Lower leg skin (tissue), 4 donors: Measurements from ENCODE around the gene PIGR. TPM values are rescaled to one million over a fixed set of nuclear protein-coding genes. Genes with fewer than 3 reads are reported as not detected.

Experiments used
- DNase-seq, 2 donors: peaks; one replicate each; pipeline ENCODE4 v3.0.0-alpha.2; 2019; ENCODE audit warnings: low spot score in 2 of 2
- H3K4me3 ChIP-seq: fragments of 200-600 bp; sonication (generic); 2 replicates; pipeline ENCODE4 v1.5.1; 2017; ENCODE audit warnings: mild to moderate bottlenecking, low read depth; ENCODE audit not compliant: poor library complexity, severe bottlenecking
- POLR2A ChIP-seq, 2 donors: fragments of 450-650 bp; IDR thresholded peaks; one replicate each; pipeline ENCODE4 v1.6.1; 2016 to 2017; ENCODE audit warnings: antibody characterized with exemption in 2 of 2, mild to moderate bottlenecking in 1 of 2, moderate library complexity in 1 of 2
- WGBS, 2 donors: methylation state at CpG; one replicate each; pipeline ENCODE4 v1.1.5; 2018; 5-methylcytosine and 5-hydroxymethylcytosine counted together
- intact Hi-C: fragments of 100-400 bp; cut with DNase I; formaldehyde crosslinking; loops from one replicate; pipeline ENCODE4 v1.15.0; 2023; ENCODE audit warnings: low total_unique reads
- total RNA-seq, 4 donors: library from RNA; depleted of rRNA; stranded (reverse); fragments of >200 nt; gene quantifications; one replicate each; pipeline ENCODE4 v1.1.0, GENCODE V29; 2016
- TF ChIP-seq, protein P1 (sequence below), 3 donors: fragments of 450-650 bp; IDR thresholded peaks; one replicate each; pipeline ENCODE4 v1.5.1; 2016; ENCODE audit warnings: antibody characterized with exemption in 3 of 3, mild to moderate bottlenecking in 3 of 3, moderate library complexity in 2 of 3

The PIGR gene
- total RNA-seq, 4 donors from 2014 or later, result 0.55 to 4.7 (median 2.0) TPM; not detected in 1

- no peak overlapping the region for H3K4me3 ChIP-seq
- intact Hi-C loops, result no loop called here
- TF ChIP-seq, protein P1, sequence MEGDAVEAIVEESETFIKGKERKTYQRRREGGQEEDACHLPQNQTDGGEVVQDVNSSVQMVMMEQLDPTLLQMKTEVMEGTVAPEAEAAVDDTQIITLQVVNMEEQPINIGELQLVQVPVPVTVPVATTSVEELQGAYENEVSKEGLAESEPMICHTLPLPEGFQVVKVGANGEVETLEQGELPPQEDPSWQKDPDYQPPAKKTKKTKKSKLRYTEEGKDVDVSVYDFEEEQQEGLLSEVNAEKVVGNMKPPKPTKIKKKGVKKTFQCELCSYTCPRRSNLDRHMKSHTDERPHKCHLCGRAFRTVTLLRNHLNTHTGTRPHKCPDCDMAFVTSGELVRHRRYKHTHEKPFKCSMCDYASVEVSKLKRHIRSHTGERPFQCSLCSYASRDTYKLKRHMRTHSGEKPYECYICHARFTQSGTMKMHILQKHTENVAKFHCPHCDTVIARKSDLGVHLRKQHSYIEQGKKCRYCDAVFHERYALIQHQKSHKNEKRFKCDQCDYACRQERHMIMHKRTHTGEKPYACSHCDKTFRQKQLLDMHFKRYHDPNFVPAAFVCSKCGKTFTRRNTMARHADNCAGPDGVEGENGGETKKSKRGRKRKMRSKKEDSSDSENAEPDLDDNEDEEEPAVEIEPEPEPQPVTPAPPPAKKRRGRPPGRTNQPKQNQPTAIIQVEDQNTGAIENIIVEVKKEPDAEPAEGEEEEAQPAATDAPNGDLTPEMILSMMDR (IDR thresholded peaks at IDR 0.05), result no peak
- TF ChIP-seq POLR2A (IDR thresholded peaks at IDR 0.05), result no peak
- 75 to 100% methylated on average over 1 of the region's 1 CpG for WGBS, 2 donors
- no peak for DNase-seq
These were observed 17.5 kb upstream of the PIGR start for GRCh38 chr1:206963740-206964139.

DNA sequence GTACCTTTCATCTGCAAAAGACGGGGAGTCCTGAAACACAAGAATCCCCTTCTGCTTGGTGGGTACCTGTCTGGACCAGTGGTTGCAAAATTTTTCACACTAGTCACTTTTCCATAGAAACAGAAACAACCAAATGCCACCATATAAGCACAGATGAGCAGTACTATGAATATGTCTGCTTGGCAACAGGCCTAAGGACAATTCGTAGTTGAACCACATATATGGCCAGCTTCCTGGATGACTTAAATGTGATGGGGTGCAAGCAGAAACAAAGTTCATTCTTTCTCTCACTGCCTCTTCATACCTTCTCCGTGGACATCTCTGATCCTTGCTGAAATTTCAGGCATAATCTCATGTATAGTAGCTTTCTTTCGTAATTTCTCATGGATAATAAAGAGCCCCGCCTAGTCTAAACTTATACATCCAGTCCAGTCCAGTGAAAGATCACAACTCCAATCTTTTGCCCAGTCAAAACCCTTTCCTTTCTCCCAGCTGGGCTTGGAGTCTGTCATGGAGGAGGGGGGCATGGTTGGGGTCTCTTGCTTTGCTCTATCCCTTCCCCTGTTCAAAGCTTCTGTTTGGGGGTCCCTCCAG, 16.9 kb upstream of the PIGR start:
- WGBS, 2 donors, result 85 to 86% methylated on average over 5 of the region's 5 CpGs
- intact Hi-C loops, result no loop called here
- DNase-seq, result no peak
- no peak for TF ChIP-seq POLR2A (IDR thresholded peaks at IDR 0.05)
- TF ChIP-seq, protein P1 (IDR thresholded peaks at IDR 0.05), result no peak
- H3K4me3 ChIP-seq, result no peak overlapping the region

GRCh38 chr1:206962272-206962671, 16.0 kb upstream of the PIGR start:
- 83 to 85% methylated on average over 7 of the region's 7 CpGs for WGBS, 2 donors
- intact Hi-C loops, result no loop called here
- H3K4me3 ChIP-seq, result no peak overlapping the region
- DNase-seq, result no peak
- TF ChIP-seq, protein P1 (IDR thresholded peaks at IDR 0.05), result no peak

DNA sequence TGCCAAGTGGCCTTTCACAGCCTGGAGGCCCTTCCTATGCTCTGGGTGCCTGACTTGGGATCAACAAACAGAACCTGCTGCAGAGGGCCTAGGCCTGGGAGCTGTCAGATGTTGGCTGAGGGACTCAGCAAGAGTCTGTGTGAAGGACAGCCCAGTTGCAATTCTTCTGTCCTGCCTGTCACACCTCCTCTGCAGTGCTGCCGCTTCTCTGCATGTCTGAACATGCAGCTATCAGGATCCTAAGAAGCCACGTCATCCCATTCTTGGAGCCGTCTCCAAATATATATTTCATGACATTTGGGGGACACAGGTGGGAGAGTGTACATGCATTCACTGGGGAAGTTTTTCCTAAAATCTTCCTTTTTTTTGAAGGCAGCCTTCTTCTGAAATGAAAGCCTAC, 15.4 kb upstream of the PIGR start:
- TF ChIP-seq POLR2A (IDR thresholded peaks at IDR 0.05), result no peak
- TF ChIP-seq, protein P1 (IDR thresholded peaks at IDR 0.05), result no peak
- intact Hi-C loops, result no loop called here
- no peak overlapping the region for H3K4me3 ChIP-seq
- WGBS, 2 donors, result 54 to 60% methylated on average over 3 of the region's 3 CpGs
- DNase-seq, result no peak

DNA sequence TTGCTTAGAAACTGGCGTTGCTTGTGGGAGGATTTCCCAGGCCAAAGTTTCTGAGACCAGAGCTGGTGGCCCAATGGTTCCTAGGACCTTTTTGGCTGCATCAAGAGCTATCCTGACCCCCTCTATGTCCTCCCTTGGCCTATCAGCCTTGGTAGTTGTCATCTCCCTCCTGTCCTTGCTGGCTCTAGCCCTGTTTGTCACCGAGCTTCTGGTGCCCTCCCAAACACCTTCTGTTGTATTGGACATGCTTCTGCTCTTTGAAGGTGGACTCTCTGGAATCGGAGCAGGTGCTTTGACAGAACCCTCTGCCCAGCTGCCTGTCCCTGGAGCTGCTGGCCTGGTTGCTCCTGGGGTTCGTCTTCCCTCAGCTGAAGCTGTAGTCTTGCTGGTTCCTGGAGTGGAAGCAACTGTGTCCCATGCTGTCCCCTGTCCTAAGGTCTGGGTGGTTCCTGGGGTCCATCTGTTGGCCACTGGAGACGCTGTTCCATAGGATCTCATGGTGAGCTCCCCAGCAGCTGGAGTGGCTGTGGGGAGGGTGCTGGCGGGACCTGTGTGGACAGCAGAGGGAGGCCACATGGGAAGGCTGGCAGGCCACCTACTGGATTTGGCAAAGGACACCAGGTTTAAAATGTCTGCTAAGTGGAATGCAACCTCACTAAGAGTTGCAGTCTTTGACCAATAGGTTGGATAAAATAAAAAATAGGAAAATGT, 14.6 kb upstream of the PIGR start:
- 86 to 88% methylated on average over 6 of the region's 6 CpGs for WGBS, 2 donors
- intact Hi-C loops, result no loop called here
- TF ChIP-seq, protein P1 (IDR thresholded peaks at IDR 0.05), result no peak
- TF ChIP-seq POLR2A (IDR thresholded peaks at IDR 0.05), result no peak
- DNase-seq, result no peak
- no peak overlapping the region for H3K4me3 ChIP-seq
